ENCODE results near the gene VSIG10.

DNA sequence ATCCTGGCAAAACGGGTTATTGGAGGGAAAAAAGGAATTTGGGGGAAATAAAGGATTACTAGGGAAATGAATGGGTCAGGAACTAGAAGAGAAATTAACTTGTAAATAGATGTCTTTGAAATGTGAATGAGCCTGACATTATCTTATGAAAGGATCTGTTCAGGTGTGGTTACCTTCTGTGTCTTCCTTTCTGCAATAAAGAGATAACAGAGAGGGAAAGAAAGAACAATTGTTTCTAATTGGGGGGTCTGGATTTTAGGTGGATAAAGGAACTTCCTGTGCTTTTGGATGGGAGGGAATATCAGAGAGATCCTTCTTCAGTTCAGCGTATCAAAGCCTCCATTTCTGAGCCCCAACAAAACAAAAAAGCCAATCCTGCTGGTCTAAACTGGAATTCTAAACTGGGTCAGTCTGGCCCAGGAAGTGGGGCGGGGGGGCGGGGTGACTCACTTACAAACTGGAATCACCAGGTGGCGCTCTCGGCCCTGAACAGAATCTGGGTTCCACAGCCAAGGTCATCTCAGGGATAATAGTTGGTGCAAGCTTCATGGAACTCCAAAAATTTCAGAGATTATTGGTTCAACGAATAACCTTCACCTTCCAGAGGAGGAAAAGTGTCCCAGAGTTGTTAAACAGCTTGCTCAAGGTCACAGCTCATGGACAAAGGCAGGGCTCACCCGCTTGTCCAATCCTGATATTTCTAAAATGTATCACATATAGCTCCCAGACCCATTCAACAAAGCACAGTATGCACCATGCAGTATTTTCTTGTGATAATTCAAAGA lies 17.0 kb upstream of the VSIG10 start:
- no peak for TF ChIP-seq MYNN (tag by site-specific recombination; IDR thresholded peaks at IDR 0.05; ENCODE audit: borderline replicate concordance)
- no peak for TF ChIP-seq ZNF324 (tag by site-specific recombination; IDR thresholded peaks at IDR 0.05)
- no peak for TF ChIP-seq ZNF335 (tag by site-specific recombination; conservative IDR thresholded peaks at IDR 0.05)
- TF ChIP-seq, protein P1, sequence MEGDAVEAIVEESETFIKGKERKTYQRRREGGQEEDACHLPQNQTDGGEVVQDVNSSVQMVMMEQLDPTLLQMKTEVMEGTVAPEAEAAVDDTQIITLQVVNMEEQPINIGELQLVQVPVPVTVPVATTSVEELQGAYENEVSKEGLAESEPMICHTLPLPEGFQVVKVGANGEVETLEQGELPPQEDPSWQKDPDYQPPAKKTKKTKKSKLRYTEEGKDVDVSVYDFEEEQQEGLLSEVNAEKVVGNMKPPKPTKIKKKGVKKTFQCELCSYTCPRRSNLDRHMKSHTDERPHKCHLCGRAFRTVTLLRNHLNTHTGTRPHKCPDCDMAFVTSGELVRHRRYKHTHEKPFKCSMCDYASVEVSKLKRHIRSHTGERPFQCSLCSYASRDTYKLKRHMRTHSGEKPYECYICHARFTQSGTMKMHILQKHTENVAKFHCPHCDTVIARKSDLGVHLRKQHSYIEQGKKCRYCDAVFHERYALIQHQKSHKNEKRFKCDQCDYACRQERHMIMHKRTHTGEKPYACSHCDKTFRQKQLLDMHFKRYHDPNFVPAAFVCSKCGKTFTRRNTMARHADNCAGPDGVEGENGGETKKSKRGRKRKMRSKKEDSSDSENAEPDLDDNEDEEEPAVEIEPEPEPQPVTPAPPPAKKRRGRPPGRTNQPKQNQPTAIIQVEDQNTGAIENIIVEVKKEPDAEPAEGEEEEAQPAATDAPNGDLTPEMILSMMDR (tag by site-specific recombination; IDR thresholded peaks at IDR 0.05): no peak
- no peak for TF ChIP-seq ZNF10 (tag by site-specific recombination; IDR thresholded peaks at IDR 0.05)
- TF ChIP-seq, protein P2, sequence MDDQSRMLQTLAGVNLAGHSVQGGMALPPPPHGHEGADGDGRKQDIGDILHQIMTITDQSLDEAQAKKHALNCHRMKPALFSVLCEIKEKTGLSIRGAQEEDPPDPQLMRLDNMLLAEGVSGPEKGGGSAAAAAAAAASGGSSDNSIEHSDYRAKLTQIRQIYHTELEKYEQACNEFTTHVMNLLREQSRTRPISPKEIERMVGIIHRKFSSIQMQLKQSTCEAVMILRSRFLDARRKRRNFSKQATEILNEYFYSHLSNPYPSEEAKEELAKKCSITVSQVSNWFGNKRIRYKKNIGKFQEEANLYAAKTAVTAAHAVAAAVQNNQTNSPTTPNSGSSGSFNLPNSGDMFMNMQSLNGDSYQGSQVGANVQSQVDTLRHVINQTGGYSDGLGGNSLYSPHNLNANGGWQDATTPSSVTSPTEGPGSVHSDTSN (CRISPR knock-in tag; IDR thresholded peaks at IDR 0.05): no peak
- TF ChIP-seq ZFP69B (tag by site-specific recombination; IDR thresholded peaks at IDR 0.05): no peak
- TF ChIP-seq ZEB2 (tag by site-specific recombination; IDR thresholded peaks at IDR 0.05): no peak
- TF ChIP-seq EGR2 (tag by site-specific recombination; IDR thresholded peaks at IDR 0.05; ENCODE audit: low read depth): no peak
- no peak for TF ChIP-seq ZFP3 (tag by site-specific recombination; IDR thresholded peaks at IDR 0.05; ENCODE audit: low read depth)
- TF ChIP-seq ZNF311 (tag by site-specific recombination; IDR thresholded peaks at IDR 0.05; ENCODE audit: borderline replicate concordance): no peak
